Body of pancreas (tissue), 4 donors: Measurements from ENCODE around the gene FILIP1L.

Source experiments
- CTCF ChIP-seq, 7 experiments: fragments of 450-650 bp in 4 of 7; fragments of 200-600 bp in 3 of 7; sonication (generic) in 3 of 7; IDR thresholded peaks; one replicate each; pipeline ENCODE4 v1.5.1; 2016 to 2019; ENCODE audit warnings: antibody characterized with exemption in 7 of 7
- POLR2A ChIP-seq, 3 donors: fragments of 450-650 bp; IDR thresholded peaks; one replicate each; pipeline ENCODE4 v1.6.1; 2016; ENCODE audit warnings: antibody characterized with exemption in 3 of 3, mild to moderate bottlenecking in 2 of 3

GRCh38 chr3:99984139-99984538, 130.2 kb downstream of the FILIP1L start:
- TF ChIP-seq CTCF (IDR thresholded peaks at IDR 0.05) (no peak), POLR2A (IDR thresholded peaks at IDR 0.05) (no peak)
